Neural progenitor cell (in vitro differentiated cells): ENCODE data around the gene LAMB4. TPM values are rescaled to one million over a fixed set of nuclear protein-coding genes. Genes with fewer than 3 reads are reported as not detected.

ENCODE experiments used
- DNase-seq: peaks from one replicate; pipeline ENCODE4 v3.0.0-alpha.2; 2016; ENCODE audit warnings: low spot score
- H2AFZ ChIP-seq: fragments of 200-600 bp; sonication (generic); replicated peaks from 2 replicates; pipeline ENCODE4 v1.6.1; 2016; ENCODE audit warnings: antibody characterized with exemption
- H3F3A ChIP-seq: fragments of 200-600 bp; sonication (generic); 2 replicates; pipeline ENCODE4 v1.6.1; 2016; ENCODE audit warnings: antibody characterized with exemption, low read depth
- H3K27ac ChIP-seq: fragments of 200-600 bp; sonication (generic); 2 replicates; pipeline ENCODE4 v1.5.1; 2016; ENCODE audit warnings: mild to moderate bottlenecking
- H3K27me3 ChIP-seq: fragments of 200-600 bp; sonication (generic); 2 replicates; pipeline ENCODE4 v1.6.1; 2016; ENCODE audit warnings: mild to moderate bottlenecking, moderate library complexity
- H3K36me3 ChIP-seq: fragments of 200-600 bp; sonication (generic); 2 replicates; pipeline ENCODE4 v1.5.1; 2016
- H3K4me1 ChIP-seq: fragments of 200-600 bp; sonication (generic); 2 replicates; pipeline ENCODE4 v1.6.1; 2016; ENCODE audit warnings: mixed run types
- H3K4me2 ChIP-seq: fragments of 200-600 bp; sonication (generic); 2 replicates; pipeline ENCODE4 v1.6.1; 2016
- H3K4me3 ChIP-seq: fragments of 200-600 bp; sonication (generic); 2 replicates; pipeline ENCODE4 v1.5.1; 2016
- H3K79me2 ChIP-seq: fragments of 200-600 bp; sonication (generic); 2 replicates; pipeline ENCODE4 v1.6.1; 2016; ENCODE audit warnings: low read depth
- H3K9ac ChIP-seq: fragments of 200-600 bp; sonication (generic); 2 replicates; pipeline ENCODE4 v1.6.1; 2016
- H3K9me3 ChIP-seq: fragments of 200-600 bp; sonication (generic); 2 replicates; pipeline ENCODE4 v1.5.1; 2016; ENCODE audit warnings: low read depth
- H4K20me1 ChIP-seq: fragments of 200-600 bp; sonication (generic); 2 replicates; pipeline ENCODE4 v1.6.1; 2016; ENCODE audit warnings: low read depth
- H3K27ac Mint-ChIP-seq: 3 replicates; pipeline ENCODE4 v1.8.0; 2021; ENCODE audit warnings: mixed read lengths
- H3K27me3 Mint-ChIP-seq: 2 replicates; pipeline ENCODE4 v1.8.0; 2022; ENCODE audit warnings: low read depth, mild to moderate bottlenecking, inconsistent platforms, moderate library complexity, mixed read lengths; ENCODE audit not compliant: insufficient read depth
- H3K36me3 Mint-ChIP-seq: 3 replicates; pipeline ENCODE4 v1.8.0; 2021; ENCODE audit warnings: mixed read lengths
- H3K4me1 Mint-ChIP-seq: 3 replicates; pipeline ENCODE4 v1.8.0; 2021; ENCODE audit warnings: mixed read lengths
- H3K4me3 Mint-ChIP-seq: 3 replicates; pipeline ENCODE4 v1.8.0; 2021; ENCODE audit warnings: mild to moderate bottlenecking, moderate library complexity, mixed read lengths
- H3K9me3 Mint-ChIP-seq: 3 replicates; pipeline ENCODE4 v1.8.0; 2020; ENCODE audit warnings: mixed read lengths
- EZH2 ChIP-seq: fragments of 200-600 bp; sonication (generic); IDR thresholded peaks from 2 replicates; pipeline ENCODE4 v1.6.1; 2017; ENCODE audit warnings: antibody characterized with exemption, mild to moderate bottlenecking, moderate library complexity
- EZH2phosphoT487 ChIP-seq: fragments of 200-600 bp; sonication (generic); IDR thresholded peaks from 2 replicates; pipeline ENCODE4 v1.6.1; 2017; ENCODE audit warnings: antibody characterized with exemption
- total RNA-seq: library from RNA; depleted of rRNA; stranded (reverse); fragments of >200 nt; gene quantifications from 2 replicates; pipeline ENCODE4 v1.2.3, GENCODE V29; 2015; ENCODE audit warnings: low replicate concordance
- TF ChIP-seq, protein P1 (sequence below): fragments of 200-600 bp; sonication (generic); IDR thresholded peaks from 2 replicates; pipeline ENCODE4 v1.5.1; 2017; ENCODE audit warnings: antibody characterized with exemption, mild to moderate bottlenecking

LAMB4 gene
- total RNA-seq, 1 donor from 2014 or later = not detected

DNA sequence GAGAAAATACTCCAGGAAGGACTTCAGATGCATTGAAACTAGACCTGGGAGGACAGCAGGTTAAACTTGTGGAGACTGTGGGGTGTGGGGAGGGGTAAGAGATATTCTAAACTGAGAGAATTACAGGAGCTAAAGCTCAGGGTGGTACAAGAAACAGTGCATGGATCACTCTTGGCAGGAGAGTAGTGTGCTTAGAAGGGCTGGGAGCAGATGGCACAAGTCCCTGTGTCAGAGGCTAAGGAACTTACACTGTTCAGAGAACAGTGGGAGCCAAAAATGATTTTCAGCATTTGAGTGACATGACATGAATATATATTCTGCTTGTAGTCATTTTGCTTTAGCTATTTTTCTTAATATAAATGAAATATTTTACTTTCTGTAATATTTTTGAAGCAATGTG, 91.2 kb downstream of the LAMB4 start:
- no peaks in the 10 kb centered on the region for H3K27me3 ChIP-seq
- H3K36me3 ChIP-seq = no peaks in the 10 kb centered on the region
- H4K20me1 ChIP-seq = no peaks in the 10 kb centered on the region
- peaks cover 6% of the 10 kb centered on the region for H3K4me1 Mint-ChIP-seq
- H3K27ac Mint-ChIP-seq = no peak overlapping the region
- no peaks in the 10 kb centered on the region for H3F3A ChIP-seq
- H3K27me3 Mint-ChIP-seq = no peaks in the 10 kb centered on the region
- H3K4me1 ChIP-seq = peaks cover 6% of the 10 kb centered on the region
- H3K36me3 Mint-ChIP-seq = no peaks in the 10 kb centered on the region
- no peak overlapping the region for H3K9ac ChIP-seq
- no peak overlapping the region for H3K4me3 Mint-ChIP-seq
- H3K27ac ChIP-seq = no peak overlapping the region
- H3K9me3 ChIP-seq = no peaks in the 10 kb centered on the region
- H3K9me3 Mint-ChIP-seq = no peaks in the 10 kb centered on the region
- H3K4me2 ChIP-seq = no peak overlapping the region
- no peaks in the 10 kb centered on the region for H3K79me2 ChIP-seq
- no peak for DNase-seq
- H2AFZ ChIP-seq = no peak overlapping the region
- H3K4me3 ChIP-seq = no peak overlapping the region
- TF ChIP-seq EZH2 (no peak), EZH2phosphoT487 (no peak)

DNA sequence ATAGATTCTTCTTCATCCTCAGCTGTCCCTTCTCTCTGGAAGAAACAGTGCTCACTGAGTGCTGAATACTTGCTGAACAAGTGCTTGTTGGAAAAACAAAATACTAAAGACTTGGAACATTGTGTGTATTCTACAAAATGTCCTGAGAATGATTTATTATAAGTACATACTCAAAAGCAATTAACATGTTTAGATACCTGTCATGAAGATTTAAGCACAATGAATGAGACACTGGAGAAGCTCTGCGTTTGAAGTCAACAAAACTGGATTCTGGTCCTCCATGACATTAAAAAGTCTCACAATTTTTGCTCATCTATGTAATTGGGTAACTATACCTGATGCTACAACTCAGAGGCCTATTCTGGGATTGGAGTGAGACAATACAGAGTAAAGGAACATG, 92.4 kb downstream of the LAMB4 start:
- Mint-ChIP-seq H3K4me3 (no peak overlapping the region), H3K27me3 (no peaks in the 10 kb centered on the region), H3K27ac (no peak overlapping the region), H3K9me3 (no peaks in the 10 kb centered on the region), H3K36me3 (no peaks in the 10 kb centered on the region), H3K4me1 (peaks cover 6% of the 10 kb centered on the region)
- H3K4me2 ChIP-seq = no peak overlapping the region
- no peak overlapping the region for H2AFZ ChIP-seq
- no peak overlapping the region for H3K27ac ChIP-seq
- no peaks in the 10 kb centered on the region for H3K79me2 ChIP-seq
- H3K27me3 ChIP-seq = no peaks in the 10 kb centered on the region
- no peaks in the 10 kb centered on the region for H4K20me1 ChIP-seq
- no peak overlapping the region for H3K9ac ChIP-seq
- no peaks in the 10 kb centered on the region for H3K9me3 ChIP-seq
- no peaks in the 10 kb centered on the region for H3F3A ChIP-seq
- no peaks in the 10 kb centered on the region for H3K36me3 ChIP-seq
- DNase-seq = no peak
- H3K4me1 ChIP-seq = peaks cover 6% of the 10 kb centered on the region
- TF ChIP-seq, protein P1, sequence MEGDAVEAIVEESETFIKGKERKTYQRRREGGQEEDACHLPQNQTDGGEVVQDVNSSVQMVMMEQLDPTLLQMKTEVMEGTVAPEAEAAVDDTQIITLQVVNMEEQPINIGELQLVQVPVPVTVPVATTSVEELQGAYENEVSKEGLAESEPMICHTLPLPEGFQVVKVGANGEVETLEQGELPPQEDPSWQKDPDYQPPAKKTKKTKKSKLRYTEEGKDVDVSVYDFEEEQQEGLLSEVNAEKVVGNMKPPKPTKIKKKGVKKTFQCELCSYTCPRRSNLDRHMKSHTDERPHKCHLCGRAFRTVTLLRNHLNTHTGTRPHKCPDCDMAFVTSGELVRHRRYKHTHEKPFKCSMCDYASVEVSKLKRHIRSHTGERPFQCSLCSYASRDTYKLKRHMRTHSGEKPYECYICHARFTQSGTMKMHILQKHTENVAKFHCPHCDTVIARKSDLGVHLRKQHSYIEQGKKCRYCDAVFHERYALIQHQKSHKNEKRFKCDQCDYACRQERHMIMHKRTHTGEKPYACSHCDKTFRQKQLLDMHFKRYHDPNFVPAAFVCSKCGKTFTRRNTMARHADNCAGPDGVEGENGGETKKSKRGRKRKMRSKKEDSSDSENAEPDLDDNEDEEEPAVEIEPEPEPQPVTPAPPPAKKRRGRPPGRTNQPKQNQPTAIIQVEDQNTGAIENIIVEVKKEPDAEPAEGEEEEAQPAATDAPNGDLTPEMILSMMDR = no peak
- no peak for TF ChIP-seq EZH2phosphoT487
- TF ChIP-seq EZH2 = no peak
- no peak overlapping the region for H3K4me3 ChIP-seq

DNA sequence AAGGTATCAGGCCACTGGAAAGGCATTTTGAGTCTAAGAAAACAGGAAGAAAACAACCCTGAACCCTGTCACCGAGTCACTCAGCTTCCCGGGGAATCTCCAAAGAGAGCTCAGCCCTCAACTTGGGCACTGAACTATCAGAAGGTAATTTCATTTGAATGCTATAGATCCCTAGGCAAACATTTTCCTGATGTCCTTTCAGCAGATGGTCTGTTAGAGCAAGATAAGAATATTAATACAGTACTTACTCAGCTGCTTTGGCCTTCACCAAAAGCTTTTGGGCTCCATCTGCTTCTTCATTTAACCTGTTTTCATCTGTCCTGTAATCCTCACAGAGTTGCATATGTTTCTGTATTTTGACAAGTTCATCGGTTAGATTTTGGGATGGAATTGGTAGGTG, 93.0 kb downstream of the LAMB4 start:
- no peak overlapping the region for H3K9ac ChIP-seq

DNA sequence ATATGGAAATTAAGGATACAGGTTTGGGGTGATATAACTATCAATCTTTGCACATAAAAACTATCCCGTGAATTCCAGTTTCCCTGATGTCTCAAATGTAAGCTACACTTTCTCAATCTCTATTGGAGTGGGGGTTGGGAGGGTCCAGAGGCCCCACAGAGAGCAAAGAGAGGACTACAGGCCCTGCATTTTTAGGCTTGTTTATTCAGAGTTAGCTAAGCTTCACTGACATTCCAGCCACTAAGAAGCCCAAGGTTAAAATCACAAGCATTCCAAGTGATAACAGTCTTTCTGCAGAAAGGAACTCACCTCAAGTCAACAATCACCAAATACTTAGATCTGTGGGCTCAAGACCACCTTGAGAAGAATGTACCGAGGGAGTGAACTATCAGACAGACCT, 95.6 kb downstream of the LAMB4 start:
- Mint-ChIP-seq H3K36me3 (no peaks in the 10 kb centered on the region), H3K27me3 (no peaks in the 10 kb centered on the region), H3K4me1 (peaks cover 6% of the 10 kb centered on the region), H3K9me3 (no peaks in the 10 kb centered on the region), H3K27ac (no peak overlapping the region), H3K4me3 (no peak overlapping the region)
- Histone ChIP-seq H3K9me3 (no peaks in the 10 kb centered on the region), H2AFZ (peak overlapping the region; percentile 58), H4K20me1 (no peaks in the 10 kb centered on the region), H3K79me2 (no peaks in the 10 kb centered on the region), H3K36me3 (no peaks in the 10 kb centered on the region), H3K27me3 (no peaks in the 10 kb centered on the region), H3F3A (no peaks in the 10 kb centered on the region), H3K4me2 (no peak overlapping the region), H3K4me3 (no peak overlapping the region), H3K4me1 (peaks cover 6% of the 10 kb centered on the region), H3K27ac (no peak overlapping the region), H3K9ac (no peak overlapping the region)
- no peak for DNase-seq
- TF ChIP-seq EZH2phosphoT487 = no peak

More for the DNA sequence above, 93.0 kb downstream of the LAMB4 start:
- Histone ChIP-seq H3K9me3 (no peaks in the 10 kb centered on the region), H3K4me2 (no peak overlapping the region), H3K36me3 (no peaks in the 10 kb centered on the region), H3K27me3 (no peaks in the 10 kb centered on the region), H3K4me1 (peaks cover 6% of the 10 kb centered on the region), H2AFZ (no peak overlapping the region), H3K27ac (no peak overlapping the region), H3K4me3 (no peak overlapping the region), H4K20me1 (no peaks in the 10 kb centered on the region), H3K79me2 (no peaks in the 10 kb centered on the region), H3F3A (no peaks in the 10 kb centered on the region)
- TF ChIP-seq EZH2phosphoT487 = no peak
- TF ChIP-seq, protein P1 = no peak
- TF ChIP-seq EZH2 = no peak
- H3K4me3 Mint-ChIP-seq = no peak overlapping the region
- DNase-seq = no peak
- H3K4me1 Mint-ChIP-seq = peaks cover 6% of the 10 kb centered on the region
- no peak overlapping the region for H3K27ac Mint-ChIP-seq
- H3K27me3 Mint-ChIP-seq = no peaks in the 10 kb centered on the region
- H3K9me3 Mint-ChIP-seq = no peaks in the 10 kb centered on the region
- H3K36me3 Mint-ChIP-seq = no peaks in the 10 kb centered on the region
